HL-60 (cell line): ENCODE data around the gene BMPR2.
A peak's percentile ranks its signal among the peaks of the same experiment; 100 is the strongest.

Experiments used
- CTCF ChIP-seq: IDR thresholded peaks from one replicate; pipeline ENCODE4 v1.5.1; 2011; ENCODE audit warnings: low read length, control low read depth, inconsistent platforms; ENCODE audit not compliant: insufficient read depth
- GABPA ChIP-seq: IDR thresholded peaks from 2 replicates; pipeline ENCODE4 v1.6.1; 2012; ENCODE audit warnings: low read depth
- POLR2AphosphoS5 ChIP-seq: IDR thresholded peaks from 2 replicates; pipeline ENCODE4 v1.6.1; 2012; ENCODE audit warnings: low read depth
- REST ChIP-seq: IDR thresholded peaks from 2 replicates; pipeline ENCODE4 v1.6.1; 2012; ENCODE audit warnings: low read depth; ENCODE audit not compliant: insufficient replicate concordance
- SPI1 ChIP-seq: IDR thresholded peaks from 2 replicates; pipeline ENCODE4 v1.6.1; 2012; ENCODE audit warnings: low read depth, mild to moderate bottlenecking, borderline replicate concordance

GRCh38 chr2:202529389-202529788 lies 153.3 kb downstream of the BMPR2 start:
- TF ChIP-seq GABPA (no peak), CTCF (no peak), POLR2AphosphoS5 (no peak), REST (no peak), SPI1 (peak; percentile 41; the same call in 1 of the 2 replicates)
